ENCODE results near the gene RFX1. TPM values are rescaled to one million over a fixed set of nuclear protein-coding genes. Genes with fewer than 3 reads are reported as not detected.

RFX1 gene
- total and polyA plus RNA-seq, 4 donors: 1.8 to 5.6 (median 3.5) TPM

DNA sequence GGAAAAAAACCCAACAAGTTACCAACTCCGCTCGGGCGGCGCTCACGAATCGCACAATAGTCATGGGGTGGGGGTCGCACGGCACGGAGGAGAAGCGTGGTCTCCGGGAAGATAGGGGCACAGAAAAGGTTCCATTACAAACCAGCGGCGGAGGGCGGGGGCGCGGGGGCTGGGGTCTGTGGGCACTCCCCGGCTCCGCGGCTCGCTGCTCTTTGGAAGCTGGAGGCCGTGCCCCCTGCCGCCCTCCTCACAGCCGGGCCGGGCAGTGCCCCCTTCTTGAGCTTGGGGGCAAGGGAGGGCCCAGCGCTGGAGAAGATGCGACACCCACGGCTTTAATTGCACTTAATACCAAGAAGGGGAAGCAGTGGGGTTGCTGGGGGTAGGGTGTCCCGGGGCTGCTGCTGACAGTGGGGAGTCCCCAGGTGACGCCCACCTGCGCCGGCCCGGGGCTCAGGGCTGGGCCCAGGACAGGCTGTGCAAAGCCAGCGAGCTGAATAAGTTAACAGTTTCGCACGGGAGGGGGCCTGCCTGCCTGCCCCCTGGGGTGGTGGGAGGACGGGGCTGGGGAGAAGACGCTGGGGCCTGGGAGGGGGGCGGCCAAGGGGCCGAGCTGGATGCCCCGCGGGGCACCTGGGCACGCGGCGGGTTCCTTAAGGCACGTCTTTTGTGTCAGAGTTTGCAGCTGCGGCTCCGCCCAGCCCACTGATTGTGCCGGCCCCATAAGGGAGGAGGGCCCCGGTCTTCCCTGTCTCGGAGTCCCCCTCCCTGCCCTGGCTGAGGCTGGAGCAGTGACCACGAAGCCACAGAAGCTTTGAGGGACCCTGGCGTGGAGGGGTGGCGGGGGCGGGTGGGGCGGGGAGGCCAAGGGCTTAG lies 44.1 kb downstream of the RFX1 start:
- Histone ChIP-seq H3K4me3 (ENCODE audit: low read depth in 1 of 3, low read length in 3 of 3) (no peak overlapping the region), H3K36me3 (ENCODE audit: control insufficient read depth in 4 of 4, insufficient read depth in 3 of 4, low read depth in 1 of 4, low read length in 3 of 4) (peaks cover 18 to 64% (median 29%) of the 10 kb centered on the region in 4 donors), H3K9me3 (ENCODE audit: control insufficient read depth in 4 of 4, low read length in 3 of 4) (no peaks in the 10 kb centered on the region), H3K4me1 (ENCODE audit: control insufficient read depth in 4 of 4, insufficient read depth in 4 of 4, low read length in 3 of 4) (no peaks in the 10 kb centered on the region), H3K27me3 (ENCODE audit: control insufficient read depth in 4 of 4, insufficient read depth in 4 of 4, low read length in 3 of 4) (no peaks in the 10 kb centered on the region), H3K27ac (ENCODE audit: low read depth in 1 of 2, low read length in 2 of 2) (no peak overlapping the region), H3K9ac (ENCODE audit: low read depth in 1 of 2, low read length in 2 of 2) (no peak overlapping the region)
- TF ChIP-seq, protein P1, sequence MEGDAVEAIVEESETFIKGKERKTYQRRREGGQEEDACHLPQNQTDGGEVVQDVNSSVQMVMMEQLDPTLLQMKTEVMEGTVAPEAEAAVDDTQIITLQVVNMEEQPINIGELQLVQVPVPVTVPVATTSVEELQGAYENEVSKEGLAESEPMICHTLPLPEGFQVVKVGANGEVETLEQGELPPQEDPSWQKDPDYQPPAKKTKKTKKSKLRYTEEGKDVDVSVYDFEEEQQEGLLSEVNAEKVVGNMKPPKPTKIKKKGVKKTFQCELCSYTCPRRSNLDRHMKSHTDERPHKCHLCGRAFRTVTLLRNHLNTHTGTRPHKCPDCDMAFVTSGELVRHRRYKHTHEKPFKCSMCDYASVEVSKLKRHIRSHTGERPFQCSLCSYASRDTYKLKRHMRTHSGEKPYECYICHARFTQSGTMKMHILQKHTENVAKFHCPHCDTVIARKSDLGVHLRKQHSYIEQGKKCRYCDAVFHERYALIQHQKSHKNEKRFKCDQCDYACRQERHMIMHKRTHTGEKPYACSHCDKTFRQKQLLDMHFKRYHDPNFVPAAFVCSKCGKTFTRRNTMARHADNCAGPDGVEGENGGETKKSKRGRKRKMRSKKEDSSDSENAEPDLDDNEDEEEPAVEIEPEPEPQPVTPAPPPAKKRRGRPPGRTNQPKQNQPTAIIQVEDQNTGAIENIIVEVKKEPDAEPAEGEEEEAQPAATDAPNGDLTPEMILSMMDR (IDR thresholded peaks at IDR 0.05; ENCODE audit: low read depth, low read length, missing input control): no peak
- TF ChIP-seq EGR1 (IDR thresholded peaks at IDR 0.05; ENCODE audit: low read depth in 2 of 2): no peak
- 90% methylated on average over 55 of the region's 55 CpGs for WGBS
- no peak for DNase-seq (ENCODE audit: low spot score)

DNA sequence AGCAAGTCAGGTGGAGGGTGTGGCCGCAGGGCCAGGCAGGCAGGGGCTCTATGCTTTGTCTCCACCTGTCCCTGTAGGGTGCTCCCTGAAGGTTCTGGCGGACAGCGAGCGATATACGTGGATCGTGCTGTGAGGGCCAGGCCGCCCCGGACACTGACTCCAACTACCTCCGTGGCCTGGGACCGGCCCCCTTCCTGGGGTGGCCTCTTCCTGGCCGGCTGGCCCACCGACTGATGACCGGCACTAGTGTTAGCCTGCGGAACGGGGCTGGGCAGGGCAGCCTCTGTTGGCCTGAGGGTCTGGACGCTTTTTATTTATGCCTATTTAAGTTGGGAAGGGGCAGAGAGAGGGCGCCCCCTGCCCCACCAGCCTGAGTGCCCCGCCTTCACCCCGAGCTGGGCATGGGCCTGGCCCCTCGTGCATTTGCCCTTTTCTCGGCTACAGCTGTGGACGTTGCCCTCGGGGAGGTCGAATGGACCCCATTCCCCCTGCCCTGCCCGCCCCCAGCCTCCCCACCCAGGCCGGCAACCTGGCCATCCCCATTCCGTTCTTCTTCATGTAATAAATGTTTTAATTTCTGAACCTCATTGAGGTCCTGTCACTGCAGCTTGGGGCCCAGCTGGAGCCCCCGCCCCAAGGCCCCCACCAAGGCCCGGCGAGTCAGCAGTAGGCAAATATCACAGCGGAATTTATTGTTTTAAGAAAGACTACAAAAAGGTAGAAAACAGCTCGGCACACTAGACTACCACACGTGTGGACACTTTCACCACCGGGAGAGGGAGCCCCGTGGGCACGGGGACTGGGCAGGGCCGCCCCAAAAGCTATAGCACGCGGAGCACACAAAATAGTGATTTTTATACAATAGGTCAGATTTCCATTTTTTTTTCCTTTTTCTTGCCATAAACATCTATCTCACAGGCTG lies 45.0 kb downstream of the RFX1 start:
- DNase-seq (ENCODE audit: low spot score): no peak
- WGBS: 94% methylated on average over 39 of the region's 39 CpGs
- no peaks in the 10 kb centered on the region for H3K27me3 ChIP-seq (ENCODE audit: control insufficient read depth in 4 of 4, insufficient read depth in 4 of 4, low read length in 3 of 4)
- peaks cover 23 to 65% (median 30%) of the 10 kb centered on the region in 4 donors for H3K36me3 ChIP-seq (ENCODE audit: control insufficient read depth in 4 of 4, insufficient read depth in 3 of 4, low read depth in 1 of 4, low read length in 3 of 4)
- H3K9me3 ChIP-seq (ENCODE audit: control insufficient read depth in 4 of 4, low read length in 3 of 4): no peaks in the 10 kb centered on the region
- no peak overlapping the region for H3K27ac ChIP-seq (ENCODE audit: low read depth in 1 of 2, low read length in 2 of 2)
- H3K4me3 ChIP-seq (ENCODE audit: low read depth in 1 of 3, low read length in 3 of 3): no peak overlapping the region
- H3K4me1 ChIP-seq (ENCODE audit: control insufficient read depth in 4 of 4, insufficient read depth in 4 of 4, low read length in 3 of 4): no peaks in the 10 kb centered on the region
- TF ChIP-seq TAF1 (conservative IDR thresholded peaks at IDR 0.05) (no peak), FOXA1 (IDR thresholded peaks at IDR 0.05) (no peak), GABPA (IDR thresholded peaks at IDR 0.05 in 1 of 2, conservative IDR thresholded peaks at IDR 0.05 in 1 of 2) (no peak), NR2F2 (IDR thresholded peaks at IDR 0.05) (no peak), JUND (IDR thresholded peaks at IDR 0.05) (no peak), FOXA2 (IDR thresholded peaks at IDR 0.05) (no peak), HNF4A (conservative IDR thresholded peaks at IDR 0.05) (no peak), HNF4G (IDR thresholded peaks at IDR 0.05) (no peak), EGR1 (IDR thresholded peaks at IDR 0.05; ENCODE audit: low read depth in 2 of 2) (no peak), RAD21 (IDR thresholded peaks at IDR 0.05) (no peak), YY1 (IDR thresholded peaks at IDR 0.05) (no peak), RXRA (IDR thresholded peaks at IDR 0.05) (no peak)
- TF ChIP-seq, protein P2, sequence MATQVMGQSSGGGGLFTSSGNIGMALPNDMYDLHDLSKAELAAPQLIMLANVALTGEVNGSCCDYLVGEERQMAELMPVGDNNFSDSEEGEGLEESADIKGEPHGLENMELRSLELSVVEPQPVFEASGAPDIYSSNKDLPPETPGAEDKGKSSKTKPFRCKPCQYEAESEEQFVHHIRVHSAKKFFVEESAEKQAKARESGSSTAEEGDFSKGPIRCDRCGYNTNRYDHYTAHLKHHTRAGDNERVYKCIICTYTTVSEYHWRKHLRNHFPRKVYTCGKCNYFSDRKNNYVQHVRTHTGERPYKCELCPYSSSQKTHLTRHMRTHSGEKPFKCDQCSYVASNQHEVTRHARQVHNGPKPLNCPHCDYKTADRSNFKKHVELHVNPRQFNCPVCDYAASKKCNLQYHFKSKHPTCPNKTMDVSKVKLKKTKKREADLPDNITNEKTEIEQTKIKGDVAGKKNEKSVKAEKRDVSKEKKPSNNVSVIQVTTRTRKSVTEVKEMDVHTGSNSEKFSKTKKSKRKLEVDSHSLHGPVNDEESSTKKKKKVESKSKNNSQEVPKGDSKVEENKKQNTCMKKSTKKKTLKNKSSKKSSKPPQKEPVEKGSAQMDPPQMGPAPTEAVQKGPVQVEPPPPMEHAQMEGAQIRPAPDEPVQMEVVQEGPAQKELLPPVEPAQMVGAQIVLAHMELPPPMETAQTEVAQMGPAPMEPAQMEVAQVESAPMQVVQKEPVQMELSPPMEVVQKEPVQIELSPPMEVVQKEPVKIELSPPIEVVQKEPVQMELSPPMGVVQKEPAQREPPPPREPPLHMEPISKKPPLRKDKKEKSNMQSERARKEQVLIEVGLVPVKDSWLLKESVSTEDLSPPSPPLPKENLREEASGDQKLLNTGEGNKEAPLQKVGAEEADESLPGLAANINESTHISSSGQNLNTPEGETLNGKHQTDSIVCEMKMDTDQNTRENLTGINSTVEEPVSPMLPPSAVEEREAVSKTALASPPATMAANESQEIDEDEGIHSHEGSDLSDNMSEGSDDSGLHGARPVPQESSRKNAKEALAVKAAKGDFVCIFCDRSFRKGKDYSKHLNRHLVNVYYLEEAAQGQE (IDR thresholded peaks at IDR 0.05): no peak
- TF ChIP-seq, protein P3, sequence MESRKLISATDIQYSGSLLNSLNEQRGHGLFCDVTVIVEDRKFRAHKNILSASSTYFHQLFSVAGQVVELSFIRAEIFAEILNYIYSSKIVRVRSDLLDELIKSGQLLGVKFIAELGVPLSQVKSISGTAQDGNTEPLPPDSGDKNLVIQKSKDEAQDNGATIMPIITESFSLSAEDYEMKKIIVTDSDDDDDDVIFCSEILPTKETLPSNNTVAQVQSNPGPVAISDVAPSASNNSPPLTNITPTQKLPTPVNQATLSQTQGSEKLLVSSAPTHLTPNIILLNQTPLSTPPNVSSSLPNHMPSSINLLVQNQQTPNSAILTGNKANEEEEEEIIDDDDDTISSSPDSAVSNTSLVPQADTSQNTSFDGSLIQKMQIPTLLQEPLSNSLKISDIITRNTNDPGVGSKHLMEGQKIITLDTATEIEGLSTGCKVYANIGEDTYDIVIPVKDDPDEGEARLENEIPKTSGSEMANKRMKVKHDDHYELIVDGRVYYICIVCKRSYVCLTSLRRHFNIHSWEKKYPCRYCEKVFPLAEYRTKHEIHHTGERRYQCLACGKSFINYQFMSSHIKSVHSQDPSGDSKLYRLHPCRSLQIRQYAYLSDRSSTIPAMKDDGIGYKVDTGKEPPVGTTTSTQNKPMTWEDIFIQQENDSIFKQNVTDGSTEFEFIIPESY (IDR thresholded peaks at IDR 0.05): no peak
- TF ChIP-seq, protein P4, sequence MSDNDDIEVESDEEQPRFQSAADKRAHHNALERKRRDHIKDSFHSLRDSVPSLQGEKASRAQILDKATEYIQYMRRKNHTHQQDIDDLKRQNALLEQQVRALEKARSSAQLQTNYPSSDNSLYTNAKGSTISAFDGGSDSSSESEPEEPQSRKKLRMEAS (IDR thresholded peaks at IDR 0.05): no peak
- TF ChIP-seq, protein P5, sequence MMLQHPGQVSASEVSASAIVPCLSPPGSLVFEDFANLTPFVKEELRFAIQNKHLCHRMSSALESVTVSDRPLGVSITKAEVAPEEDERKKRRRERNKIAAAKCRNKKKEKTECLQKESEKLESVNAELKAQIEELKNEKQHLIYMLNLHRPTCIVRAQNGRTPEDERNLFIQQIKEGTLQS (IDR thresholded peaks at IDR 0.05): no peak
- TF ChIP-seq, protein P1 (IDR thresholded peaks at IDR 0.05; ENCODE audit: low read depth, low read length, missing input control): no peak
- no peak overlapping the region for H3K9ac ChIP-seq (ENCODE audit: low read depth in 1 of 2, low read length in 2 of 2)

Data from liver (tissue), 9 donors.